SK-N-MC (cell line): ENCODE measurements around the gene FAM193B.

Source experiments
- EZH2 ChIP-seq: fragments of 200-600 bp; sonication (generic); IDR thresholded peaks from one replicate; pipeline ENCODE4 v1.6.1; 2017; ENCODE audit warnings: antibody characterized with exemption
- POLR2AphosphoS5 ChIP-seq: IDR thresholded peaks from 2 replicates; pipeline ENCODE4 v1.6.1; 2012; ENCODE audit warnings: mild to moderate bottlenecking, low read depth, low read length, borderline replicate concordance

DNA sequence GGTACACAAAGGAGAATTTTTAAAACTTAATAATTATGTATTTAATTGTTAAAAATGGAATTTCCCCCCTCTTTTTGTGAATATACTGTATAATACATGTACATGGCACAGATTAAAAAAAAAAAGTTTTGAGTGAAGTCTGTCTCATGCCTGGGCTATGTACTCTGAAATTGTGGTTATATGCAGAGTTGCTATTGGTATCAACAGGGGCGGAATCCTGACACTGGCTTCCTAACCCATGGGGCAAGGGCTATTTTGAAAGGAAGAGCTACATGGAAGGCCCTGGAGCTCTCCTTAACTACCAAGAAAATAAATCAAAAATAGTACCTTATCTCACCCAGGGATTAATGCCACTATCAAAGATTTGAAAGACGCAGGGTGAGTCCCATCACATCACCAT lies 865 bp upstream of the FAM193B start:
- TF ChIP-seq POLR2AphosphoS5 (no peak), EZH2 (no peak)
